Lower lobe of right lung (tissue), 2 donors: ENCODE measurements around the gene APCDD1L. TPM values are rescaled to one million over a fixed set of nuclear protein-coding genes. Genes with fewer than 3 reads are reported as not detected.

Source experiments
- ATAC-seq, 2 donors: fragments of 200-7000 bp; cut with Tn5 transposase; one replicate each; pipeline ENCODE4 v1.9.1; 2020 to 2022; ENCODE audit warnings: mild to moderate bottlenecking in 2 of 2, moderate library complexity in 2 of 2
- DNase-seq: peaks from one replicate; pipeline ENCODE4 v3.0.0-alpha.2; 2020
- H3K27ac ChIP-seq: fragments of 200-600 bp; one replicate; pipeline ENCODE4 v1.8.0; 2022
- H3K27me3 ChIP-seq: fragments of 200-600 bp; one replicate; pipeline ENCODE4 v1.8.0; 2022; ENCODE audit warnings: low read depth
- H3K36me3 ChIP-seq: fragments of 200-600 bp; one replicate; pipeline ENCODE4 v1.8.0; 2022; ENCODE audit warnings: mild to moderate bottlenecking
- H3K4me1 ChIP-seq: fragments of 200-600 bp; one replicate; pipeline ENCODE4 v1.8.0; 2022
- H3K4me3 ChIP-seq: fragments of 200-600 bp; one replicate; pipeline ENCODE4 v1.8.0; 2022; ENCODE audit warnings: mild to moderate bottlenecking
- H3K9me3 ChIP-seq: fragments of 200-600 bp; one replicate; pipeline ENCODE4 v1.8.0; 2022
- CTCF ChIP-seq: fragments of 200-600 bp; IDR thresholded peaks from one replicate; pipeline ENCODE4 v1.8.0; 2022; ENCODE audit warnings: antibody characterized with exemption, mild to moderate bottlenecking
- intact Hi-C: fragments of 100-400 bp; cut with DNase I; formaldehyde crosslinking; loops from one replicate; pipeline ENCODE4 v1.11.0; 2022
- total RNA-seq: library from RNA; stranded (reverse); fragmentation: NEBNext Ultra II Directional; extraction: Animal tissue kit (Norgen Biotek cat#: 25700); gene quantifications from one replicate; pipeline ENCODE4 v1.2.1, GENCODE V29; 2021
- donor health status: DM: no; HTN: yes; CAD: no; lungs with severe emphysema.

Gene APCDD1L
- total RNA-seq, 1 donor from 2014 or later, result not detected

GRCh38 chr20:58500256-58500655 is 14.9 kb downstream of the APCDD1L start:
- ATAC-seq (no peak), DNase-seq (no peak)
- H3K36me3 ChIP-seq, result no peaks in the 10 kb centered on the region
- no peaks in the 10 kb centered on the region for H3K27me3 ChIP-seq
- peaks cover 12% of the 10 kb centered on the region for H3K9me3 ChIP-seq
- no peak for TF ChIP-seq CTCF
- no peak overlapping the region for H3K27ac ChIP-seq
- no peaks in the 10 kb centered on the region for H3K4me1 ChIP-seq
- H3K4me3 ChIP-seq, result no peak overlapping the region
- intact Hi-C loops, result no loop called here

- H3K9me3 ChIP-seq, result no peaks in the 10 kb centered on the region
- TF ChIP-seq CTCF, result no peak
- DNase-seq, result no peak
- H3K27ac ChIP-seq, result no peak overlapping the region
- no peaks in the 10 kb centered on the region for H3K4me1 ChIP-seq
- intact Hi-C loops, result no loop called here
- no peak overlapping the region for H3K4me3 ChIP-seq
- no peak for ATAC-seq
- no peaks in the 10 kb centered on the region for H3K27me3 ChIP-seq
- H3K36me3 ChIP-seq, result no peaks in the 10 kb centered on the region
Measured at GRCh38 chr20:58498470-58499068, 16.6 kb downstream of the APCDD1L start.

- no peaks in the 10 kb centered on the region for H3K4me1 ChIP-seq
- no peaks in the 10 kb centered on the region for H3K27me3 ChIP-seq
- no peaks in the 10 kb centered on the region for H3K36me3 ChIP-seq
- DNase-seq (no peak), ATAC-seq (no peak)
- TF ChIP-seq CTCF, result no peak
- intact Hi-C loops, result no loop called here
- H3K27ac ChIP-seq, result no peak overlapping the region
- no peak overlapping the region for H3K4me3 ChIP-seq
- H3K9me3 ChIP-seq, result no peaks in the 10 kb centered on the region
Measured at GRCh38 chr20:58497724-58498469, 17.3 kb downstream of the APCDD1L start.

GRCh38 chr20:58497076-58497641 is 18.0 kb downstream of the APCDD1L start:
- H3K36me3 ChIP-seq, result no peaks in the 10 kb centered on the region
- H3K27me3 ChIP-seq, result no peaks in the 10 kb centered on the region
- no peak overlapping the region for H3K27ac ChIP-seq
- DNase-seq (no peak), ATAC-seq (no peak)
- intact Hi-C loops, result no loop called here
- H3K9me3 ChIP-seq, result no peaks in the 10 kb centered on the region
- no peak overlapping the region for H3K4me3 ChIP-seq
- no peak for TF ChIP-seq CTCF
- H3K4me1 ChIP-seq, result no peaks in the 10 kb centered on the region

- ATAC-seq (no peak), DNase-seq (no peak)
- Histone ChIP-seq H3K36me3 (no peaks in the 10 kb centered on the region), H3K4me3 (no peak overlapping the region), H3K27me3 (no peaks in the 10 kb centered on the region), H3K9me3 (no peaks in the 10 kb centered on the region), H3K27ac (no peak overlapping the region), H3K4me1 (no peaks in the 10 kb centered on the region)
- TF ChIP-seq CTCF, result no peak
- intact Hi-C loops, result no loop called here
Measured at GRCh38 chr20:58496429-58496769, 18.8 kb downstream of the APCDD1L start.
